ENCODE results near the gene MYO1H.
A peak's percentile ranks its signal among the peaks of the same experiment; 100 is the strongest.
"Not testable (repeated sequence)": the region's sequence is repeated elsewhere in the genome, so short reads cannot be mapped to it uniquely, and the experiment has no call there.

MYO1H gene

GRCh38 chr12:109346920-109347319, 780 bp upstream of the MYO1H start:
- DNase-seq (ENCODE audit: low read depth) = no peak

- no peak for DNase-seq (ENCODE audit: low read depth)
These were observed 4.5 kb downstream of the MYO1H start for GRCh38 chr12:109352184-109352583.

GRCh38 chr12:109356577-109356976, 8.9 kb downstream of the MYO1H start:
- DNase-seq (ENCODE audit: low read depth) = no peak

- DNase-seq (ENCODE audit: low read depth) = no peak
These were observed 9.3 kb downstream of the MYO1H start for GRCh38 chr12:109357032-109357431.

- peak; percentile 36 for DNase-seq (ENCODE audit: low read depth)
These were observed 10.6 kb downstream of the MYO1H start for GRCh38 chr12:109358154-109358869.

GRCh38 chr12:109359131-109359690, 11.5 kb downstream of the MYO1H start:
- no peak for DNase-seq (ENCODE audit: low read depth)

GRCh38 chr12:109369831-109370230, 22.1 kb downstream of the MYO1H start:
- no peak for DNase-seq (ENCODE audit: low read depth)

GRCh38 chr12:109377139-109377685, 29.5 kb downstream of the MYO1H start:
- DNase-seq (ENCODE audit: low read depth) = no peak

- no peak for DNase-seq (ENCODE audit: low read depth)
These were observed 30.9 kb downstream of the MYO1H start for GRCh38 chr12:109378569-109378968.

GRCh38 chr12:109382031-109382430, 34.3 kb downstream of the MYO1H start:
- no peak for DNase-seq (ENCODE audit: low read depth)

- DNase-seq (ENCODE audit: low read depth) = no peak
These were observed 35.5 kb downstream of the MYO1H start for GRCh38 chr12:109383240-109383639.

- DNase-seq (ENCODE audit: low read depth) = peak; percentile 40
These were observed 37.8 kb downstream of the MYO1H start for GRCh38 chr12:109385339-109386058.

GRCh38 chr12:109386059-109386433, 38.3 kb downstream of the MYO1H start:
- no peak for DNase-seq (ENCODE audit: low read depth)

- peak; percentile 22 for DNase-seq (ENCODE audit: low read depth)
These were observed 39.9 kb downstream of the MYO1H start for GRCh38 chr12:109387425-109388166.

- DNase-seq (ENCODE audit: low read depth) = no peak
These were observed 40.5 kb downstream of the MYO1H start for GRCh38 chr12:109388167-109388563.

- no peak for DNase-seq (ENCODE audit: low read depth)
These were observed 41.4 kb downstream of the MYO1H start for GRCh38 chr12:109389146-109389545.

GRCh38 chr12:109393437-109394345, 46.0 kb downstream of the MYO1H start:
- DNase-seq (ENCODE audit: low read depth) = peak; percentile 33

- DNase-seq (ENCODE audit: low read depth) = no peak
These were observed 47.2 kb downstream of the MYO1H start for GRCh38 chr12:109394891-109395290.

- DNase-seq (ENCODE audit: low read depth) = not testable (repeated sequence)
These were observed 57.1 kb downstream of the MYO1H start for GRCh38 chr12:109404841-109405240.

GRCh38 chr12:109406147-109406546, 58.4 kb downstream of the MYO1H start:
- DNase-seq (ENCODE audit: low read depth) = not testable (repeated sequence)

GRCh38 chr12:109418848-109419480, 71.3 kb downstream of the MYO1H start:
- no peak for DNase-seq (ENCODE audit: low read depth)

Data from stromal cell of bone marrow (primary cell).